Lung (tissue), 12 donors: ENCODE measurements around the gene ARL6IP5. TPM values are rescaled to one million over a fixed set of nuclear protein-coding genes. Genes with fewer than 3 reads are reported as not detected.

Source experiments
- ATAC-seq: fragments of 200-7000 bp; cut with Tn5 transposase; one replicate; pipeline ENCODE4 v1.9.1; 2020; ENCODE audit warnings: moderate number of reproducible peaks; ENCODE audit not compliant: insufficient read depth, low FRiP score
- DNase-seq, 3 donors: peaks; one replicate each; pipeline ENCODE4 v3.0.0-alpha.2; 2013 to 2017
- H3K27ac ChIP-seq, 2 donors: one replicate each; pipeline ENCODE4 v1.5.1; 2013; ENCODE audit warnings: mild to moderate bottlenecking in 2 of 2, moderate library complexity in 2 of 2, control low read depth in 1 of 2, inconsistent platforms in 1 of 2, low read depth in 1 of 2, low read length in 1 of 2
- H3K27me3 ChIP-seq, 3 donors: one replicate each; pipeline ENCODE4 v1.5.1; 2013; ENCODE audit warnings: low read length in 2 of 3; ENCODE audit not compliant: control insufficient read depth in 3 of 3, insufficient read depth in 3 of 3
- H3K36me3 ChIP-seq, 4 donors: one replicate each; pipeline ENCODE4 v1.5.1; 2013; ENCODE audit warnings: low read length in 4 of 4, mild to moderate bottlenecking in 1 of 4, moderate library complexity in 1 of 4; ENCODE audit not compliant: control insufficient read depth in 4 of 4, insufficient read depth in 4 of 4
- H3K4me1 ChIP-seq, 5 donors: one replicate each; pipeline ENCODE4 v1.5.1; 2013; ENCODE audit warnings: low read length in 5 of 5, mild to moderate bottlenecking in 2 of 5, moderate library complexity in 1 of 5; ENCODE audit not compliant: control insufficient read depth in 5 of 5, insufficient read depth in 5 of 5
- H3K4me3 ChIP-seq: one replicate; pipeline ENCODE4 v1.5.1; 2013; ENCODE audit warnings: mild to moderate bottlenecking, control low read depth, moderate library complexity
- H3K9ac ChIP-seq, 2 donors: one replicate each; pipeline ENCODE4 v1.5.1; 2013; ENCODE audit warnings: low read length in 2 of 2, control low read depth in 1 of 2; ENCODE audit not compliant: insufficient read depth in 1 of 2
- H3K9me3 ChIP-seq, 4 donors: one replicate each; pipeline ENCODE4 v1.5.1; 2013; ENCODE audit warnings: low read length in 3 of 4, mild to moderate bottlenecking in 1 of 4, moderate library complexity in 1 of 4; ENCODE audit not compliant: control insufficient read depth in 4 of 4, insufficient read depth in 3 of 4
- CTCF ChIP-seq: IDR thresholded peaks from 2 replicates; pipeline ENCODE4 v1.5.1; 2012; ENCODE audit warnings: mild to moderate bottlenecking; ENCODE audit errors: control extremely low read depth, extremely low read depth
- WGBS, 2 donors: extraction: QIAGEN DNeasy Blood & Tissue Kit; methylation state at CpG; one replicate each; pipeline ENCODE4 v1.1.7; 2013; 5-methylcytosine and 5-hydroxymethylcytosine counted together
- polyA plus RNA-seq, 2 donors: library from polyadenylated mRNA; stranded (reverse); fragments of 200-250 nt; gene quantifications; one replicate each; pipeline ENCODE4 v1.2.1, GENCODE V29; 2013
- total RNA-seq, 2 donors: library from RNA; depleted of rRNA in 1 of 2; stranded (reverse); fragments of >200 nt in 1 of 2; gene quantifications; one replicate each; pipeline ENCODE4 v1.2.1, GENCODE V29; 2014 to 2021
- donor health status: control.
- donor health status: control.
- donor health status: Bipolar disorder and iron deficiency.
- donor health status: healthy.
- donor health status: DM: yes; HTN: yes; CAD: no.

Gene ARL6IP5
- total and polyA plus RNA-seq, 4 donors = 105 to 132 (median 121) TPM

- no peak overlapping the region for H3K4me3 ChIP-seq
- no peaks in the 10 kb centered on the region for H3K9me3 ChIP-seq
- no peaks in the 10 kb centered on the region for H3K27me3 ChIP-seq
- 88 to 95% methylated on average over 3 of the region's 3 CpGs for whole genome bisulfite sequencing, 2 donors
- H3K9ac ChIP-seq = no peak overlapping the region
- no peaks in the 10 kb centered on the region for H3K36me3 ChIP-seq
- TF ChIP-seq CTCF = no peak
- no peak for ATAC-seq
- H3K4me1 ChIP-seq = peaks cover 0 to 7% (median 0%) of the 10 kb centered on the region in 5 donors
- no peak overlapping the region for H3K27ac ChIP-seq
- DNase-seq = no peak
Measured at GRCh38 chr3:69126216-69126615, 41.5 kb downstream of the ARL6IP5 start.

GRCh38 chr3:69126999-69127398 is 42.3 kb downstream of the ARL6IP5 start:
- no peaks in the 10 kb centered on the region for H3K36me3 ChIP-seq
- H3K9me3 ChIP-seq = no peaks in the 10 kb centered on the region
- no peak for DNase-seq
- 79 to 89% methylated on average over 2 of the region's 2 CpGs for WGBS, 2 donors
- no peaks in the 10 kb centered on the region for H3K27me3 ChIP-seq
- H3K27ac ChIP-seq = no peak overlapping the region
- no peak for ATAC-seq
- peaks cover 0 to 4% (median 0%) of the 10 kb centered on the region in 5 donors for H3K4me1 ChIP-seq
- H3K9ac ChIP-seq = no peak overlapping the region
- H3K4me3 ChIP-seq = no peak overlapping the region
- TF ChIP-seq CTCF = no peak

GRCh38 chr3:69128509-69128908 is 43.8 kb downstream of the ARL6IP5 start:
- no peak for TF ChIP-seq CTCF

GRCh38 chr3:69129531-69129930 is 44.8 kb downstream of the ARL6IP5 start:
- ATAC-seq (peak; percentile 19), DNase-seq (peak in 1 of 3 donors; percentile 40)
- no peaks in the 10 kb centered on the region for H3K4me1 ChIP-seq
- H3K9ac ChIP-seq = no peak overlapping the region
- H3K9me3 ChIP-seq = no peaks in the 10 kb centered on the region
- 20 to 25% methylated on average over 1 of the region's 1 CpG for WGBS, 2 donors
- no peaks in the 10 kb centered on the region for H3K36me3 ChIP-seq
- no peak for TF ChIP-seq CTCF
- no peak overlapping the region for H3K4me3 ChIP-seq
- H3K27ac ChIP-seq = no peak overlapping the region
- H3K27me3 ChIP-seq = no peaks in the 10 kb centered on the region

More at GRCh38 chr3:69128509-69128908, 43.8 kb downstream of the ARL6IP5 start:
- no peak for ATAC-seq
- no peak overlapping the region for H3K9ac ChIP-seq
- no peak for DNase-seq
- no peaks in the 10 kb centered on the region for H3K36me3 ChIP-seq
- H3K27me3 ChIP-seq = no peaks in the 10 kb centered on the region
- no peak overlapping the region for H3K27ac ChIP-seq
- no peaks in the 10 kb centered on the region for H3K9me3 ChIP-seq
- H3K4me1 ChIP-seq = no peaks in the 10 kb centered on the region
- H3K4me3 ChIP-seq = no peak overlapping the region
